HepG2 (cell line): ENCODE results near the gene TREML1. TPM values are rescaled to one million over a fixed set of nuclear protein-coding genes. Genes with fewer than 3 reads are reported as not detected.

Experiments
- ATAC-seq: fragments of 200-7000 bp; cut with Tn5 transposase; 3 replicates; pipeline ENCODE4 v1.9.1; 2020; ENCODE audit warnings: mild to moderate bottlenecking, moderate library complexity
- BruUV-seq: library from RNA; stranded (reverse); fragments of 400-500 nt; replicated peaks from 2 replicates; lab custom pipeline; 2021; lab: Mats Ljungman, UMichigan
- CTCF ChIA-PET: fragments of 300-600 bp; formaldehyde crosslinking; extraction: SDS; loops from one replicate; lab custom pipeline; 2021; ENCODE audit warnings: low total read pairs, inconsistent platforms, low intra/inter-chr PET ratio; lab: Yijun Ruan, JAX
- POLR2A ChIA-PET: fragments of 350-600 bp; sonication (Branson Sonifier 250); formaldehyde crosslinking; loops from one replicate; lab custom pipeline; 2020; ENCODE audit warnings: antibody characterized with exemption, inconsistent platforms; lab: Yijun Ruan, JAX
- DNase-seq: peaks from one replicate; pipeline ENCODE4 v3.0.0-alpha.2; 2015; ENCODE audit warnings: low spot score
- FAIRE-seq: peaks from 3 replicates; lab custom pipeline; 2011; peaks lifted over from hg19 to GRCh38; lab: Jason Lieb, UNC
- H2AFZ ChIP-seq: one replicate; pipeline ENCODE4 v1.6.1; 2011; ENCODE audit warnings: low read length, inconsistent platforms
- H3K27ac ChIP-seq: fragments of 300-600 bp; 3 replicates; pipeline ENCODE4 v1.8.0; 2011; ENCODE audit warnings: mixed run types, mild to moderate bottlenecking, mixed read lengths, low read length, inconsistent platforms; ENCODE audit not compliant: insufficient read depth; ENCODE audit errors: extremely low read length
- H3K27me3 ChIP-seq, 2 experiments: fragments of 200-600 bp in 1 of 2; 2 replicates in 1 of 2; 3 replicates in 1 of 2; pipeline versions ENCODE4 v1.6.0 to v1.8.0; 2011; ENCODE audit warnings: low read length in 2 of 2, mild to moderate bottlenecking in 2 of 2, moderate library complexity in 2 of 2, inconsistent platforms in 1 of 2; ENCODE audit not compliant: insufficient read depth in 2 of 2, control insufficient read depth in 1 of 2
- H3K36me3 ChIP-seq, 2 experiments: fragments of 200-600 bp in 1 of 2; replicated peaks in 1 of 2; 2 replicates in 1 of 2; 3 replicates in 1 of 2; pipeline versions ENCODE4 v1.5.1 to v1.8.0; 2011; ENCODE audit warnings: low read length in 2 of 2, inconsistent platforms in 1 of 2; ENCODE audit not compliant: insufficient read depth in 2 of 2, control insufficient read depth in 1 of 2
- H3K4me1 ChIP-seq: 2 replicates; pipeline ENCODE4 v1.5.1; 2012; ENCODE audit warnings: low read length, inconsistent platforms; ENCODE audit not compliant: insufficient read depth
- H3K4me2 ChIP-seq: 2 replicates; pipeline ENCODE4 v1.6.0; 2011; ENCODE audit warnings: low read depth, low read length, inconsistent platforms
- H3K4me3 ChIP-seq, 3 experiments: fragments of 200-600 bp in 1 of 3; sonication (generic), shearing (Covaris generic) in 1 of 3; replicated peaks in 1 of 3; 2 replicates each; pipeline ENCODE4 v1.5.1; 2011 to 2016; ENCODE audit warnings: low read length in 3 of 3, inconsistent platforms in 2 of 3, low read depth in 2 of 3, mild to moderate bottlenecking in 2 of 3, control low read depth in 1 of 3, mixed read lengths in 1 of 3; ENCODE audit not compliant: insufficient read depth in 1 of 3
- H3K79me2 ChIP-seq: one replicate; pipeline ENCODE4 v1.6.1; 2011; ENCODE audit warnings: low read length, inconsistent platforms; ENCODE audit not compliant: insufficient read depth
- H3K9ac ChIP-seq: 2 replicates; pipeline ENCODE4 v1.6.0; 2011; ENCODE audit warnings: mild to moderate bottlenecking, low read depth, low read length, inconsistent platforms; ENCODE audit not compliant: insufficient read depth
- H3K9me3 ChIP-seq: 2 replicates; pipeline ENCODE4 v1.5.1; 2012; ENCODE audit warnings: mild to moderate bottlenecking, low read length
- H4K20me1 ChIP-seq: 2 replicates; pipeline ENCODE4 v1.6.0; 2011; ENCODE audit warnings: inconsistent platforms, mild to moderate bottlenecking, low read length, moderate library complexity; ENCODE audit not compliant: insufficient read depth
- BCL3 ChIP-seq: sonication (generic); formaldehyde crosslinking; IDR thresholded peaks from 2 replicates; pipeline ENCODE4 v1.5.1; 2020; ENCODE audit warnings: mild to moderate bottlenecking, missing genetic modification reagents, moderate library complexity
- FIP1L1 ChIP-seq: fragments of 200-400 bp; formaldehyde crosslinking; IDR thresholded peaks from 2 replicates; pipeline ENCODE4 v1.6.1; 2018; ENCODE audit warnings: low read depth, mild to moderate bottlenecking, low read length, moderate library complexity, borderline replicate concordance; ENCODE audit not compliant: insufficient read depth
- HDAC2 ChIP-seq: sonication (generic); formaldehyde crosslinking; IDR thresholded peaks from 2 replicates; pipeline ENCODE4 v1.4.0; 2020; ENCODE audit warnings: missing genetic modification reagents
- KDM1A ChIP-seq: IDR thresholded peaks from 2 replicates; pipeline ENCODE4 v1.6.1; 2016; ENCODE audit warnings: missing compliant biosample characterization
- MIXL1 ChIP-seq: IDR thresholded peaks from 2 replicates; pipeline ENCODE4 v1.6.1; 2016
- MTERF4 ChIP-seq: sonication (generic); formaldehyde crosslinking; IDR thresholded peaks from 2 replicates; pipeline ENCODE4 v1.8.0; 2023; ENCODE audit warnings: mild to moderate bottlenecking, missing genetic modification reagents
- SP5 ChIP-seq: IDR thresholded peaks from 2 replicates; pipeline ENCODE4 v1.6.1; 2016; ENCODE audit warnings: low read depth, borderline replicate concordance
- TBX2 ChIP-seq: sonication (generic); formaldehyde crosslinking; IDR thresholded peaks from 2 replicates; pipeline ENCODE4 v1.5.0; 2020; ENCODE audit warnings: missing genetic modification reagents, mild to moderate bottlenecking, borderline replicate concordance
- THRA ChIP-seq: sonication (generic); formaldehyde crosslinking; IDR thresholded peaks from 2 replicates; pipeline ENCODE4 v1.4.0; 2020; ENCODE audit warnings: missing genetic modification reagents, borderline replicate concordance
- ZBTB21 ChIP-seq: sonication (generic); formaldehyde crosslinking; IDR thresholded peaks from 2 replicates; pipeline ENCODE4 v1.4.0; 2020; ENCODE audit warnings: missing genetic modification reagents
- ZNF335 ChIP-seq: sonication (generic); formaldehyde crosslinking; IDR thresholded peaks from 2 replicates; pipeline ENCODE4 v1.4.0; 2020; ENCODE audit warnings: missing genetic modification reagents
- ZNF34 ChIP-seq: sonication (generic); formaldehyde crosslinking; IDR thresholded peaks from 2 replicates; pipeline ENCODE4 v1.4.0; 2020; ENCODE audit warnings: mild to moderate bottlenecking, missing genetic modification reagents, borderline replicate concordance
- WGBS: methylation state at CpG from one replicate; pipeline ENCODE4 v1.1.6; 2017; ENCODE audit warnings: low lambda C conversion rate; 5-methylcytosine and 5-hydroxymethylcytosine counted together
- in situ Hi-C: cut with HindIII; loops from 2 replicates; pipeline ENCODE4 v1.10.0; 2017; ENCODE audit warnings: low pct_unique_long_range_greater_than_20kb; ENCODE audit not compliant: extremely low pct_ligation_motif_present
- intact Hi-C: fragments of 100-400 bp; cut with micrococcal nuclease; formaldehyde crosslinking; loops from one replicate; pipeline ENCODE4 v1.10.0; 2022; ENCODE audit not compliant: unreplicated experiment
- polyA plus RNA-seq, 8 experiments: library from polyadenylated mRNA; depleted of rRNA in 3 of 8; stranded (reverse) in 7 of 8; unstranded in 1 of 8; fragments of >200 nt; fragmentation: Illumina TruSeq in 4 of 8; extraction: Trizol in 4 of 8; gene quantifications; 2 replicates each; pipeline versions ENCODE4 v1.2.1 to v1.2.3, GENCODE V29; 2011 to 2016; ENCODE audit warnings: low read depth in 4 of 8, missing spikeins in 1 of 8, mixed read lengths in 1 of 8; ENCODE audit not compliant: insufficient read depth in 1 of 8
- total RNA-seq, 5 experiments: library from RNA; depleted of rRNA; stranded (reverse); fragments of >200 nt; fragmentation: Illumina TruSeq; extraction: Trizol; gene quantifications; 2 replicates each; pipeline ENCODE4 v1.2.3, GENCODE V29; 2016; ENCODE audit warnings: low read depth in 1 of 5

Gene TREML1
- total and polyA plus RNA-seq, 2 of the 13 experiments (the other 11 are each of a cell fraction or from before 2014, with no cell fraction given), result not detected

- TF ChIP-seq BCL3 (CRISPR knock-in tag) (no peak), FIP1L1 (no peak), THRA (CRISPR knock-in tag) (no peak), MTERF4 (no peak), ZNF34 (CRISPR knock-in tag) (no peak), ZBTB21 (no peak)
Observed at GRCh38 chr6:41194386-41194785, 40.2 kb upstream of the TREML1 start (continued).

- POLR2A ChIA-PET, result no interaction called here
- Histone ChIP-seq H3K36me3 (no peaks in the 10 kb centered on the region), H3K4me1 (no peaks in the 10 kb centered on the region), H2AFZ (no peak overlapping the region), H3K9ac (no peak overlapping the region), H3K27ac (no peak overlapping the region), H3K79me2 (no peaks in the 10 kb centered on the region), H3K9me3 (peaks cover 17% of the 10 kb centered on the region), H3K4me2 (no peak overlapping the region), H4K20me1 (no peaks in the 10 kb centered on the region), H3K4me3 (no peak overlapping the region), H3K27me3 (peaks cover 2 to 19% of the 10 kb centered on the region in 2 experiments; a peak in 4 of 5 replicates)
- TF ChIP-seq SP5 (CRISPR knock-in tag) (no peak), ZNF335 (CRISPR knock-in tag) (no peak), KDM1A (CRISPR knock-in tag) (no peak), HDAC2 (CRISPR knock-in tag) (no peak), TBX2 (CRISPR knock-in tag) (no peak), MIXL1 (CRISPR knock-in tag) (no peak)
- intact Hi-C loops (no loop called here), in situ Hi-C loops (no loop called here)
- ATAC-seq (no peak), DNase-seq (no peak), FAIRE-seq (no peak)
- CTCF ChIA-PET, result no interaction called here
- 5% methylated on average over 5 of the region's 5 CpGs for WGBS
- no TSS peak for BruUV-seq
Observed at GRCh38 chr6:41193884-41194283, 39.7 kb upstream of the TREML1 start.
